MM.1S (cell line): ENCODE results near the gene PROB1.

Experiments used
- DNase-seq: peaks from one replicate; pipeline ENCODE4 v3.0.0-alpha.2; 2015
- H2AFZ ChIP-seq: fragments of 300-600 bp; sonication (generic); 2 replicates; pipeline ENCODE4 v1.6.0; 2016; ENCODE audit warnings: antibody characterized with exemption, low read length
- H3F3A ChIP-seq: fragments of 300-600 bp; sonication (generic); 2 replicates; pipeline ENCODE4 v1.6.1; 2016; ENCODE audit warnings: mild to moderate bottlenecking, antibody characterized with exemption, low read length, moderate library complexity, mixed read lengths; ENCODE audit not compliant: insufficient read depth
- H3K27ac ChIP-seq: fragments of 300-600 bp; sonication (generic); 2 replicates; pipeline ENCODE4 v1.5.1; 2016; ENCODE audit warnings: mild to moderate bottlenecking, low read length
- H3K27me3 ChIP-seq: fragments of 300-600 bp; sonication (generic); replicated peaks from 2 replicates; pipeline ENCODE4 v1.6.0; 2016; ENCODE audit warnings: low read length; ENCODE audit not compliant: insufficient read depth
- H3K36me3 ChIP-seq: fragments of 300-600 bp; sonication (generic); replicated peaks from 2 replicates; pipeline ENCODE4 v1.6.1; 2016; ENCODE audit warnings: mild to moderate bottlenecking, low read length, mixed read lengths; ENCODE audit not compliant: insufficient read depth
- H3K4me1 ChIP-seq: fragments of 300-600 bp; sonication (generic); 2 replicates; pipeline ENCODE4 v1.6.1; 2016; ENCODE audit warnings: low read length, mixed read lengths
- H3K4me2 ChIP-seq: fragments of 300-600 bp; sonication (generic); 2 replicates; pipeline ENCODE4 v1.6.0; 2016; ENCODE audit warnings: low read depth, low read length
- H3K4me3 ChIP-seq: fragments of 300-600 bp; sonication (generic); 2 replicates; pipeline ENCODE4 v1.5.1; 2016; ENCODE audit warnings: low read length, mixed read lengths
- H3K79me2 ChIP-seq: fragments of 300-600 bp; sonication (generic); 2 replicates; pipeline ENCODE4 v1.6.1; 2016; ENCODE audit warnings: mixed run types, low read length, mixed read lengths
- H3K9ac ChIP-seq: fragments of 300-600 bp; sonication (generic); 2 replicates; pipeline ENCODE4 v1.6.1; 2016; ENCODE audit warnings: low read length, mixed read lengths
- H3K9me2 ChIP-seq: fragments of 300-600 bp; sonication (generic); replicated peaks from 2 replicates; pipeline ENCODE4 v1.6.1; 2016; ENCODE audit warnings: mild to moderate bottlenecking, low read length, mixed read lengths; ENCODE audit not compliant: insufficient read depth
- H3K9me3 ChIP-seq: fragments of 300-600 bp; sonication (generic); replicated peaks from 2 replicates; pipeline ENCODE4 v1.6.1; 2016; ENCODE audit warnings: mild to moderate bottlenecking, low read length, mixed read lengths; ENCODE audit not compliant: insufficient read depth
- H4K20me1 ChIP-seq: fragments of 300-600 bp; sonication (generic); 2 replicates; pipeline ENCODE4 v1.6.1; 2016; ENCODE audit warnings: mild to moderate bottlenecking, low read length, moderate library complexity, mixed read lengths; ENCODE audit not compliant: insufficient read depth
- CTCF ChIP-seq: fragments of 300-600 bp; sonication (generic); IDR thresholded peaks from 2 replicates; pipeline ENCODE4 v1.5.1; 2016; ENCODE audit warnings: antibody characterized with exemption, low read length, mixed read lengths
- EZH2 ChIP-seq: fragments of 300-600 bp; sonication (generic); optimal IDR thresholded peaks from 2 replicates; pipeline ENCODE3; 2017; ENCODE audit warnings: low read depth, mild to moderate bottlenecking, antibody characterized with exemption, low read length, mixed read lengths
- EZH2phosphoT487 ChIP-seq: fragments of 300-600 bp; sonication (generic); IDR thresholded peaks from 2 replicates; pipeline ENCODE4 v1.6.1; 2018; ENCODE audit warnings: antibody characterized with exemption, low read length

Gene PROB1

GRCh38 chr5:139392678-139393496, 2.0 kb downstream of the PROB1 start:
- DNase-seq, result peak; percentile 86
- H3K4me2 ChIP-seq, result peak overlapping the region; percentile 98
- peaks cover 20% of the 10 kb centered on the region for H3K4me1 ChIP-seq
- peak overlapping the region; percentile 96 for H3K9ac ChIP-seq
- H3K9me3 ChIP-seq, result no peaks in the 10 kb centered on the region
- no peaks in the 10 kb centered on the region for H3K9me2 ChIP-seq
- peaks cover 49% of the 10 kb centered on the region for H3F3A ChIP-seq
- peak overlapping the region; percentile 98 for H3K27ac ChIP-seq
- H3K4me3 ChIP-seq, result peak overlapping the region; percentile 74
- peaks cover 74% of the 10 kb centered on the region for H3K79me2 ChIP-seq
- peak overlapping the region; percentile 60 for H2AFZ ChIP-seq
- H3K27me3 ChIP-seq, result no peaks in the 10 kb centered on the region
- H3K36me3 ChIP-seq, result no peaks in the 10 kb centered on the region
- H4K20me1 ChIP-seq, result no peaks in the 10 kb centered on the region
- peak; percentile 86 for TF ChIP-seq CTCF
- TF ChIP-seq EZH2, result no peak

- Histone ChIP-seq H3K4me2 (peak overlapping the region; percentile 98), H3K9me2 (no peaks in the 10 kb centered on the region), H3K9ac (peak overlapping the region; percentile 96), H3K9me3 (no peaks in the 10 kb centered on the region), H3K27ac (peak overlapping the region; percentile 98; the same call in 1 of the 2 replicates), H3K4me3 (peak overlapping the region; percentile 74), H4K20me1 (no peaks in the 10 kb centered on the region), H3K79me2 (peaks cover 80% of the 10 kb centered on the region), H3K4me1 (peaks cover 26% of the 10 kb centered on the region), H3K36me3 (no peaks in the 10 kb centered on the region), H3F3A (peaks cover 55% of the 10 kb centered on the region), H3K27me3 (no peaks in the 10 kb centered on the region), H2AFZ (peak overlapping the region; percentile 60)
- DNase-seq, result no peak
- TF ChIP-seq EZH2phosphoT487 (no peak), CTCF (no peak), EZH2 (no peak)
Measured at GRCh38 chr5:139392324-139392677, 2.6 kb downstream of the PROB1 start.

GRCh38 chr5:139391570-139392323, 3.2 kb downstream of the PROB1 start:
- Histone ChIP-seq H3K27ac (peak overlapping the region; percentile 98), H3K4me3 (peak overlapping the region; percentile 74), H3K4me1 (peaks cover 29% of the 10 kb centered on the region), H4K20me1 (no peaks in the 10 kb centered on the region), H3K9me2 (no peaks in the 10 kb centered on the region), H3K9ac (peak overlapping the region; percentile 96), H2AFZ (peak overlapping the region; percentile 44), H3K27me3 (no peaks in the 10 kb centered on the region), H3K9me3 (no peaks in the 10 kb centered on the region), H3K79me2 (peaks cover 84% of the 10 kb centered on the region), H3F3A (peaks cover 59% of the 10 kb centered on the region), H3K36me3 (no peaks in the 10 kb centered on the region), H3K4me2 (peak overlapping the region; percentile 98)
- TF ChIP-seq CTCF (no peak), EZH2 (no peak), EZH2phosphoT487 (no peak)
- peak; percentile 42 for DNase-seq
